MM.1S (cell line): ENCODE measurements around the gene HOXD4.

Experiments
- DNase-seq: peaks from one replicate; pipeline ENCODE4 v3.0.0-alpha.2; 2015
- H2AFZ ChIP-seq: fragments of 300-600 bp; sonication (generic); 2 replicates; pipeline ENCODE4 v1.6.0; 2016; ENCODE audit warnings: antibody characterized with exemption, low read length
- H3F3A ChIP-seq: fragments of 300-600 bp; sonication (generic); 2 replicates; pipeline ENCODE4 v1.6.1; 2016; ENCODE audit warnings: mild to moderate bottlenecking, antibody characterized with exemption, low read length, moderate library complexity, mixed read lengths; ENCODE audit not compliant: insufficient read depth
- H3K27ac ChIP-seq: fragments of 300-600 bp; sonication (generic); 2 replicates; pipeline ENCODE4 v1.5.1; 2016; ENCODE audit warnings: mild to moderate bottlenecking, low read length
- H3K27me3 ChIP-seq: fragments of 300-600 bp; sonication (generic); replicated peaks from 2 replicates; pipeline ENCODE4 v1.6.0; 2016; ENCODE audit warnings: low read length; ENCODE audit not compliant: insufficient read depth
- H3K36me3 ChIP-seq: fragments of 300-600 bp; sonication (generic); replicated peaks from 2 replicates; pipeline ENCODE4 v1.6.1; 2016; ENCODE audit warnings: mild to moderate bottlenecking, low read length, mixed read lengths; ENCODE audit not compliant: insufficient read depth
- H3K4me1 ChIP-seq: fragments of 300-600 bp; sonication (generic); 2 replicates; pipeline ENCODE4 v1.6.1; 2016; ENCODE audit warnings: low read length, mixed read lengths
- H3K4me2 ChIP-seq: fragments of 300-600 bp; sonication (generic); 2 replicates; pipeline ENCODE4 v1.6.0; 2016; ENCODE audit warnings: low read depth, low read length
- H3K4me3 ChIP-seq: fragments of 300-600 bp; sonication (generic); 2 replicates; pipeline ENCODE4 v1.5.1; 2016; ENCODE audit warnings: low read length, mixed read lengths
- H3K79me2 ChIP-seq: fragments of 300-600 bp; sonication (generic); 2 replicates; pipeline ENCODE4 v1.6.1; 2016; ENCODE audit warnings: mixed run types, low read length, mixed read lengths
- H3K9ac ChIP-seq: fragments of 300-600 bp; sonication (generic); 2 replicates; pipeline ENCODE4 v1.6.1; 2016; ENCODE audit warnings: low read length, mixed read lengths
- H3K9me2 ChIP-seq: fragments of 300-600 bp; sonication (generic); replicated peaks from 2 replicates; pipeline ENCODE4 v1.6.1; 2016; ENCODE audit warnings: mild to moderate bottlenecking, low read length, mixed read lengths; ENCODE audit not compliant: insufficient read depth
- H3K9me3 ChIP-seq: fragments of 300-600 bp; sonication (generic); replicated peaks from 2 replicates; pipeline ENCODE4 v1.6.1; 2016; ENCODE audit warnings: mild to moderate bottlenecking, low read length, mixed read lengths; ENCODE audit not compliant: insufficient read depth
- H4K20me1 ChIP-seq: fragments of 300-600 bp; sonication (generic); 2 replicates; pipeline ENCODE4 v1.6.1; 2016; ENCODE audit warnings: mild to moderate bottlenecking, low read length, moderate library complexity, mixed read lengths; ENCODE audit not compliant: insufficient read depth
- EZH2 ChIP-seq: fragments of 300-600 bp; sonication (generic); optimal IDR thresholded peaks from 2 replicates; pipeline ENCODE3; 2017; ENCODE audit warnings: low read depth, mild to moderate bottlenecking, antibody characterized with exemption, low read length, mixed read lengths
- EZH2phosphoT487 ChIP-seq: fragments of 300-600 bp; sonication (generic); IDR thresholded peaks from 2 replicates; pipeline ENCODE4 v1.6.1; 2018; ENCODE audit warnings: antibody characterized with exemption, low read length
- TF ChIP-seq, protein P1 (sequence below): fragments of 300-600 bp; sonication (generic); IDR thresholded peaks from 2 replicates; pipeline ENCODE4 v1.5.1; 2016; ENCODE audit warnings: antibody characterized with exemption, low read length, mixed read lengths

HOXD4 gene

DNA sequence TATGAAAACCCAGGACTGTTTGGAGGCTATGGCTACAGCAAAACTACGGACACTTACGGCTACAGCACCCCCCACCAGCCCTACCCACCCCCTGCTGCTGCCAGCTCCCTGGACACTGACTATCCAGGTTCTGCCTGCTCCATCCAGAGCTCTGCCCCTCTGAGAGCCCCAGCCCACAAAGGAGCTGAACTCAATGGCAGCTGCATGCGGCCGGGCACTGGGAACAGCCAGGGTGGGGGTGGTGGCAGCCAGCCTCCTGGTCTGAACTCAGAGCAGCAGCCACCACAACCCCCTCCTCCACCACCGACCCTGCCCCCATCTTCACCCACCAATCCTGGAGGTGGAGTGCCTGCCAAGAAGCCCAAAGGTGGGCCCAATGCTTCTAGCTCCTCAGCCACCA, 17.8 kb downstream of the HOXD4 start:
- no peaks in the 10 kb centered on the region for H4K20me1 ChIP-seq
- H2AFZ ChIP-seq: no peak overlapping the region
- DNase-seq: no peak
- H3K4me3 ChIP-seq: no peak overlapping the region
- no peaks in the 10 kb centered on the region for H3K9me2 ChIP-seq
- H3K4me2 ChIP-seq: no peak overlapping the region
- no peaks in the 10 kb centered on the region for H3K4me1 ChIP-seq
- no peaks in the 10 kb centered on the region for H3K27me3 ChIP-seq
- H3K36me3 ChIP-seq: no peaks in the 10 kb centered on the region
- no peaks in the 10 kb centered on the region for H3K9me3 ChIP-seq
- no peak overlapping the region for H3K27ac ChIP-seq
- no peaks in the 10 kb centered on the region for H3K79me2 ChIP-seq
- TF ChIP-seq, protein P1, sequence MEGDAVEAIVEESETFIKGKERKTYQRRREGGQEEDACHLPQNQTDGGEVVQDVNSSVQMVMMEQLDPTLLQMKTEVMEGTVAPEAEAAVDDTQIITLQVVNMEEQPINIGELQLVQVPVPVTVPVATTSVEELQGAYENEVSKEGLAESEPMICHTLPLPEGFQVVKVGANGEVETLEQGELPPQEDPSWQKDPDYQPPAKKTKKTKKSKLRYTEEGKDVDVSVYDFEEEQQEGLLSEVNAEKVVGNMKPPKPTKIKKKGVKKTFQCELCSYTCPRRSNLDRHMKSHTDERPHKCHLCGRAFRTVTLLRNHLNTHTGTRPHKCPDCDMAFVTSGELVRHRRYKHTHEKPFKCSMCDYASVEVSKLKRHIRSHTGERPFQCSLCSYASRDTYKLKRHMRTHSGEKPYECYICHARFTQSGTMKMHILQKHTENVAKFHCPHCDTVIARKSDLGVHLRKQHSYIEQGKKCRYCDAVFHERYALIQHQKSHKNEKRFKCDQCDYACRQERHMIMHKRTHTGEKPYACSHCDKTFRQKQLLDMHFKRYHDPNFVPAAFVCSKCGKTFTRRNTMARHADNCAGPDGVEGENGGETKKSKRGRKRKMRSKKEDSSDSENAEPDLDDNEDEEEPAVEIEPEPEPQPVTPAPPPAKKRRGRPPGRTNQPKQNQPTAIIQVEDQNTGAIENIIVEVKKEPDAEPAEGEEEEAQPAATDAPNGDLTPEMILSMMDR: no peak
- TF ChIP-seq EZH2phosphoT487 (no peak), EZH2 (no peak)
- no peaks in the 10 kb centered on the region for H3F3A ChIP-seq
- H3K9ac ChIP-seq: no peak overlapping the region

- Histone ChIP-seq H3K4me2 (no peak overlapping the region), H4K20me1 (no peaks in the 10 kb centered on the region), H3K27me3 (no peaks in the 10 kb centered on the region), H3K4me1 (no peaks in the 10 kb centered on the region), H3F3A (no peaks in the 10 kb centered on the region), H3K9ac (no peak overlapping the region), H3K9me3 (no peaks in the 10 kb centered on the region), H3K27ac (no peak overlapping the region), H3K9me2 (no peaks in the 10 kb centered on the region), H3K4me3 (no peak overlapping the region), H2AFZ (no peak overlapping the region), H3K79me2 (no peaks in the 10 kb centered on the region), H3K36me3 (no peaks in the 10 kb centered on the region)
- no peak for DNase-seq
- TF ChIP-seq EZH2phosphoT487 (no peak), EZH2 (no peak)
- TF ChIP-seq, protein P1: no peak
These were observed 18.4 kb downstream of the HOXD4 start for GRCh38 chr2:176169711-176170110.

- H3K36me3 ChIP-seq: no peaks in the 10 kb centered on the region
- TF ChIP-seq EZH2 (no peak), EZH2phosphoT487 (no peak)
- TF ChIP-seq, protein P1: no peak
- no peak overlapping the region for H3K27ac ChIP-seq
- no peaks in the 10 kb centered on the region for H3K4me1 ChIP-seq
- no peaks in the 10 kb centered on the region for H3K27me3 ChIP-seq
- no peaks in the 10 kb centered on the region for H3K79me2 ChIP-seq
- no peak for DNase-seq
- no peak overlapping the region for H3K4me3 ChIP-seq
- no peaks in the 10 kb centered on the region for H4K20me1 ChIP-seq
- no peak overlapping the region for H2AFZ ChIP-seq
- H3K4me2 ChIP-seq: no peak overlapping the region
- no peak overlapping the region for H3K9ac ChIP-seq
- H3K9me3 ChIP-seq: no peaks in the 10 kb centered on the region
- H3F3A ChIP-seq: no peaks in the 10 kb centered on the region
- no peaks in the 10 kb centered on the region for H3K9me2 ChIP-seq
These were observed 19.4 kb downstream of the HOXD4 start for GRCh38 chr2:176170602-176171305.
